SJCRH30 (cell line): ENCODE data around the gene DHRS13. TPM values are rescaled to one million over a fixed set of nuclear protein-coding genes. Genes with fewer than 3 reads are reported as not detected.
A peak's percentile ranks its signal among the peaks of the same experiment; 100 is the strongest.
"Not testable (repeated sequence)": the region's sequence is repeated elsewhere in the genome, so short reads cannot be mapped to it uniquely, and the experiment has no call there.

Experiments
- DNase-seq, 2 experiments: peaks; one replicate each; pipeline ENCODE4 v3.0.0-alpha.2; 2015 to 2020
- H3K27ac ChIP-seq: fragments of 250-450 bp; sonication (Bioruptor Pico); 2 replicates; pipeline ENCODE4 v1.5.1; 2020; ENCODE audit warnings: mild to moderate bottlenecking, moderate library complexity
- H3K27me3 ChIP-seq: fragments of 250-450 bp; sonication (Bioruptor Pico); 2 replicates; pipeline ENCODE4 v1.5.1; 2020; ENCODE audit warnings: mild to moderate bottlenecking, moderate library complexity
- H3K36me3 ChIP-seq: fragments of 250-450 bp; sonication (Bioruptor Pico); 2 replicates; pipeline ENCODE4 v1.5.1; 2020; ENCODE audit warnings: mild to moderate bottlenecking, moderate library complexity
- H3K4me1 ChIP-seq: fragments of 250-450 bp; sonication (Bioruptor Pico); 2 replicates; pipeline ENCODE4 v1.5.1; 2020; ENCODE audit warnings: mild to moderate bottlenecking, moderate library complexity
- H3K4me3 ChIP-seq: fragments of 250-450 bp; sonication (Bioruptor Pico); 2 replicates; pipeline ENCODE4 v1.5.1; 2020; ENCODE audit warnings: mild to moderate bottlenecking, moderate library complexity
- H3K9me3 ChIP-seq: fragments of 250-450 bp; sonication (Bioruptor Pico); replicated peaks from 2 replicates; pipeline ENCODE4 v1.5.1; 2020; ENCODE audit warnings: mild to moderate bottlenecking, moderate library complexity
- total RNA-seq: library from RNA; depleted of rRNA; stranded (reverse); fragments of >200 nt; shearing (Covaris generic); gene quantifications from 2 replicates; pipeline ENCODE4 v1.2.3, GENCODE V29; 2014

Gene DHRS13
- total RNA-seq, 1 experiment from 2014 or later, result 27.0 TPM

DNA sequence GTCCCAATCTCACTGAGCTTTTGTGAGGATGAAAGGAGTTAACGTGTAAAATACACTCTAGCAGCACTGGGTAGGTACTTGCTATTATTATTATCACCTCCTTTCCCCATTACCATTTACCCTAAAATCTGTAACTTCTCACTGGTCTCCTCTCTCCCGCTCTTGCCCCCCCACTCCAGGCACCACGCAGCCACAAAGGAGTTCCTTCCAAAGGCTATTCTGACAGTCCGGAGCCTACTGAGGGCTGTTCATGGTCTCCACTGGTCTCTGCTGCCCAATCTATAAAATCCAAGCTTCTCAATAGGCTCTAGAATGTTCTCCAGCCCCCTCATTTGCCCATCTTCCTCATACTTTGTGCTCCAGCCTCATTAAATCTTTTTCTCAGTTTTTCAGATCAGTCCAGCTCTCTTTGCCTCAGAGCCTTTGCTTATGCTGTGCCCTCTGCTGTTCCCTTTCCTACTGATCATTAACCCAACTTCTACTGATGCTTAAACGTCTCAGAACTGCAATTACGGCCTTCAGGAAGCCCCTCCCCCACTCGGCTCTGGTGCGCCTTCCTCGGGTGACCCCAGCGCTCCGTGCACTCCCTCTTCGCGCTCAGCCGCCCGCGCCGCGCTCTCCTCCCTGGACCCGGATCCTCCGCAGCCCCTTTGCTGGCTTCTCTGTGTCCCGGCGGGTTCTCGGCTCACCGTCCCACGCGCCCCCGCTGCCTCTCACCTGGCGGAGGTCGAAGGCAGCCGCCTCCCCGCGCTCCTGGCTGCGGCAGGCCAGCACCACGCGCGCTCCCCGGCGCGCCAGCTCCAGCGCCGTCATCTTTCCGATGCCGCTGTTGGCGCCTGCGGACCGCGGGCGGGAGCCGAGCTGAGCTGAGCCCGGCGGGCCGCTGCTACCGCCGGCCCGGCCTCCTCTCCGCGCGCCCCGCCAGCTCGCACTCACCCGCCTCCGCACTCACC, 737 bp downstream of the DHRS13 start:
- H3K36me3 ChIP-seq, result peaks cover 13% of the 10 kb centered on the region
- peak overlapping the region; percentile 66 for H3K4me3 ChIP-seq
- peak; percentile 65 to 73 for DNase-seq
- H3K4me1 ChIP-seq, result peaks cover 7% of the 10 kb centered on the region; the same call in 1 of the 2 replicates
- H3K27me3 ChIP-seq, result no peaks in the 10 kb centered on the region
- no peaks in the 10 kb centered on the region for H3K9me3 ChIP-seq
- H3K27ac ChIP-seq, result peak overlapping the region; percentile 15; the same call in 1 of the 2 replicates

DNA sequence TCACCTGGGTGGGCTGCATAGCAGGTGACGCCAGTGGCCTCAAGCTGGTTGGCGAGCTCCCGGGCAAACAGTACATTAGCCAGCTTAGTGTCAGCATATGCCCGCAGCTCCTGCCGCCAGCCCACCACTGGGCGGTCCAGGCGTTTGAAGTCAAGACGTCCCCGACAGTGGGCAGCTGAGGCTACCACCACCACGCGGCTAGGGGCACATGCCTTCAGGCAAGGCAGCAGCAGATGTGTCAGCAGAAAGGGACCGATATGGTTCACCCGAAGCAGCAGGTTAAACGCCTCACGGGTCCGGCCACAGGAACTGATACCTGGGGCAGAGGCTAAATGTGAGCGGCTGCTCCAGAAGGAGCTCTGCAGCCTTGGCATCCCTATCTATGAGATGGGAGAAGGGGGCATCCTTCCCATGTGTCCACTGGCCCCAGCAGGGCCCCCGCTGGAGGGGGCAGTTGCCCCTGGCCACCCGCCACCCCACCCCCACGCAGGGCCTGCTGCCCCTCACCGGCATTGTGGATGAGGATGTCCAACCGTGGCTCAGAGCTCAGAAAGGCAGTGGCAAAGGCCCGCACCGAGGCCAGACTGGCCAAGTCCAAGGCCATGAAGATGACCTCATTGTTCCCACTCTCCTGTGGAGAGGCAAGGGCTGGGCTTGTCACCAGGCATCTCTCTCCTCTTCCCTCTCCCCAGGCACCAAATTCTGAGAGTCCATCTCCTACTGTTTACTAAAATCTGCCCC, 1.7 kb downstream of the DHRS13 start:
- H3K27ac ChIP-seq, result no peak overlapping the region
- H3K27me3 ChIP-seq, result no peaks in the 10 kb centered on the region
- DNase-seq, result no peak
- H3K4me3 ChIP-seq, result no peak overlapping the region
- peaks cover 13% of the 10 kb centered on the region; the same call in 1 of the 2 replicates for H3K4me1 ChIP-seq
- no peaks in the 10 kb centered on the region for H3K9me3 ChIP-seq
- H3K36me3 ChIP-seq, result peaks cover 3% of the 10 kb centered on the region; the same call in 1 of the 2 replicates

DNA sequence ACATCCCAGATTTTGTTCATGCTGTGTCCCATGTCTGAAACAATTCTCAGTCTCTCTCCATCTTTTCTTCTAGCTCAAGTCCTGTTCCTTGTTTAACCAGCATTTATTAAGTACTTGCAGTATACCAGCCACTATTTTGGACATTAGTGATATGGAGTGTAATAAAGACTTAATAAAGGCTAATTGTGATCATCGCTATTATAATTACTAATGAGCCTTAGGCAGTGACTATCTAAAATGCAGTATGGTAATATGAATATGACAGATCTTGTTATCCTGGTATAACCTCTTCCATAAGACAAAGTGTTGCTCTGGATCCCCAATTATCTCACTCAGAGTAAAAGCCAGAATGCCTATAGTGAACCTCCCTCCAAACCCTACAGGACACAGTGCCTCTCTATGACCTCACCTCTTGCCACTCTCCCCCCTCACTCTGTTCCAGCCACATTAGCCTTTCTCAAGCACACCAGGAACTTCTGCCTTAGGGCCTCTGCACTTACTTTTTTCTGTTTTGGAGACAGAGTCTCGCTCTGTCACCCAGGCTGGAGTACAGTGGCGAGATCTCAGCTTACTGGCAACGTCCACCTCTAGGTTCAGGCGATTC, 3.6 kb downstream of the DHRS13 start:
- Histone ChIP-seq H3K9me3 (no peaks in the 10 kb centered on the region), H3K4me1 (peaks cover 15% of the 10 kb centered on the region; the same call in 1 of the 2 replicates), H3K27me3 (no peaks in the 10 kb centered on the region), H3K27ac (no peak overlapping the region), H3K4me3 (no peak overlapping the region), H3K36me3 (no peaks in the 10 kb centered on the region)
- DNase-seq, result no peak

DNA sequence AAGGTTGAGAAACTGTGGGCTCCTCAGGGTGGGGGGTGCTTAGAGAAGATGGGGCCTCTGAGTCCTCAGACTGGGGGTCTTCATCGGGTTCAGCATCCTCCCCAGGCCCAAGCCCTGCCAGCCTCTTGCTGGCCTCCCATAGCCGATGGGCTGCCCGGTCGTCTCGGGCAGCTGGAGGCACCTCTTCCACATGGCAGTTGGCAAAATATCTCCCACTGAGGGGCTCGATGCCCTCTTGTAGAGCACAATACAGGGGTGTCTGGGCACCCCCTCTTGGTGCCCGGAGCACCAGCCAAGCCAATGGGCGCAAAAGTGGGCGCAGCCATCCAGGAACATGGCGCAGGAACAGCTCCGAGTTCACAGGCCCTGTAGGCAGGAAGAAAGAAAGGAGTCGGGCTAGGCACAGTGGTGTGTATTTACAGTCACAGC, 4.3 kb downstream of the DHRS13 start:
- no peaks in the 10 kb centered on the region; the same call in 1 of the 2 replicates for H3K36me3 ChIP-seq
- DNase-seq, result no peak
- no peak overlapping the region for H3K4me3 ChIP-seq
- H3K9me3 ChIP-seq, result no peaks in the 10 kb centered on the region
- peaks cover 15% of the 10 kb centered on the region; the same call in 1 of the 2 replicates for H3K4me1 ChIP-seq
- no peak overlapping the region for H3K27ac ChIP-seq
- H3K27me3 ChIP-seq, result no peaks in the 10 kb centered on the region

DNA sequence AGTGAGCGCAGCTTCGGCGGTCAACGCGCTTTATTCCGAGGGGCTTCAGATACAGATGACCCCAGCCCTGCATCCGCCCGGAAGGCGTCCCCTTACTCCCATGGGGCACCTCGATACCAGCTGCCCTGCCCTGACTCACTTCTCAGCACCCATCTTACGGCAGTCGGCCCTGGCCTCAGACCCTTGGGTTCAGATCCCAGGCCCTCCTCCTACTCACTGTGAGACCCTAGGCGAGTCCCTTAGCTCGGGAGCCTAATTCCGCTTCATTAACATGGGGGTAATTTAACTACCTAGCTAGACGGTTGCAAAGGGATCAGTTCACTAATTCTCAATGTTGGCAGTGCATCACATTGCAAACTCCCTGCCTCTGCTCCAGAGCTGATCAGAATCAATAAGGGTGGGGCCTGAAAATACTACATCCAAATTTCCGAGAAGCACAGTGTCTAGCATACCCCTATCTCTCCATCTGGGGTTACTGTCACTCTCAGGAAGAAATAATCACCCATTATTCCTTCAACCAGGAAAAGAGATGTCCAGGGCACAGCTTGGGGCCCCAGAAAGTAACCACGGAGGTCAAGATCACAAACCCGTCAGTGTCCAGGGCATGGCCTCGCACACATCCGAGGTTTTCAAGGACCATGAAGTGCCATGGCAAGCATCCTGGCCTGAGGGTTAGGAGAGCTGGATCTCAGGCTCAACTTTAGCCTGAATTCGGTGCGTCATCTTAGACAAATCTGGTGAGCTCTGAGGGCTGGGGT, 4.9 kb downstream of the DHRS13 start:
- Histone ChIP-seq H3K27ac (peak overlapping the region; percentile 26; the same call in 1 of the 2 replicates), H3K4me1 (peaks cover 15% of the 10 kb centered on the region; the same call in 1 of the 2 replicates), H3K9me3 (no peaks in the 10 kb centered on the region), H3K36me3 (no peaks in the 10 kb centered on the region; the same call in 1 of the 2 replicates), H3K4me3 (peak overlapping the region; percentile 71), H3K27me3 (no peaks in the 10 kb centered on the region)
- DNase-seq, result peak; percentile 60 to 70

DNA sequence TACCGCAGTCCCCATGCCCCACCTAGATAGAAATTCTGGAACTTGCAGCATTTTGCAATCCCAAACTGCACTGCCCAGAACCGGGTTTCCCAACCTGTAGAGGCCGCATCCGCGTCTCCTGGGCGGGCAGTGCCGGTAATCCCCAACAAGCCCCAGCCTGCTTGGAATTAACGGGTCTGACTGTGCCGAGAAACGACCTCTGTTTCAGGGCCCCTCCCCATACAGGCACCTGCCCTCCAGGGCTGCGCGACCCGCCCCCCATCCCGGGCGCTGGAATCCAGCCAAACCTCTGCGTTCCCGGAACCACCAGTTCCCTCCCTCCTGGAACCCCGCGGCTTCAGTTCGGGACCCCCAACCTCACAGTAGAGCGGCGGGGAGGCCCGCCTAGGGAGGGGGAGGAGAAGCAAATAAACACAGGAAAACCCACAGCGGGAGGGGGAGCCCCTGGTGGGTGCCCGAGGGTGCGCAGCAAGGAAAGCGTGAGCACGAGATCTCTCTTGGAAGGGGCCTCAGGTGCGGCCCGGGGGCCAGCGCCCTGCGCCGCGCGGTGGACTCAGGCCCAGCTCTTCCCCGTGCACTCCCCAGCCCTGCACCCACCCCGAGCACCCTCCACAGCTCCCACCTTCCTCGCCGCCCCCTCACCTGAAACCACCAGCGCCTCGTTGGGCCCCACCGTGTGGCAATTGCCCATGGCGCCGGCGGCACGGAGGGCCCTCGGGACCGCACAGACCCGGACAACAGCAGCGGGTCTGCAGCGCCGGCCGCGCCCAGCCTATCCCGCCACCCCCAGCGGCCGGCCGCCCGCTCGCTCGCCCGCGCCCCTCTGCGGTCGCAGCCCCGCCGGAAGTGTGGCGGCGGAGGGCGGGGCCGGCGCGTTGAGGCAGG, 5.8 kb downstream of the DHRS13 start, which contains the start of gene FLOT2:
Gene FLOT2, minus strand, starts transcription at position 850 of the 885 bp plus-strand sequence. Its CDS starts 159 bp downstream, at position 691.
- H3K9me3 ChIP-seq, result no peaks in the 10 kb centered on the region
- peak within 1 kb of the TSS; percentile 71 for H3K4me3 ChIP-seq
- DNase-seq, result peak; percentile 73 to 79
- H3K27me3 ChIP-seq, result no peaks in the 10 kb centered on the region
- peaks cover 15% of the 10 kb centered on the region; the same call in 1 of the 2 replicates for H3K4me1 ChIP-seq
- peak within 1 kb of the TSS; percentile 26; the same call in 1 of the 2 replicates for H3K27ac ChIP-seq
- H3K36me3 ChIP-seq, result no peaks in the 10 kb centered on the region; the same call in 1 of the 2 replicates

DNA sequence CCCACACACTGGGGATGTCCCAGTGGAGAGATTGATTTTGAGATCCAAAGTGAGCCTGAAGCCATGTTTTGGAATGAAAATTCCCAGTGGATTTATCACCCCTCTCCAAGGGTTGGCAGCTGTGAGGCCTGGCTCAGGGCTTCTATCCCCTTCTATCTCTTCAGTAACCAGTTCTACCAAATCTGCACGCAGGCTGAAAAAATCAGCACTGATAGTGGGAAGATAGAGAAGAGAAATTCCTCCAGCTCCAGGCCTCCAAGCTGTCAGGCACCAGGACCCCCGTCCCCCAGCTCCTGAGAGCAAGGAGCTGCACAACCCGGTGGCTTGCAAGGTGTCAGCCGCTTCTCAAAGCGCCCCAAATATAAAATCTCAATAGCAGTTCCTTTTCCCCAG, 6.4 kb downstream of the DHRS13 start:
- DNase-seq, result peak in 1 of 2 experiments; percentile 63
- Histone ChIP-seq H3K4me3 (peak overlapping the region; percentile 71), H3K27me3 (no peaks in the 10 kb centered on the region), H3K9me3 (no peaks in the 10 kb centered on the region), H3K27ac (no peak overlapping the region; the same call in 1 of the 2 replicates), H3K36me3 (no peaks in the 10 kb centered on the region; the same call in 1 of the 2 replicates), H3K4me1 (peaks cover 15% of the 10 kb centered on the region; the same call in 1 of the 2 replicates)

DNA sequence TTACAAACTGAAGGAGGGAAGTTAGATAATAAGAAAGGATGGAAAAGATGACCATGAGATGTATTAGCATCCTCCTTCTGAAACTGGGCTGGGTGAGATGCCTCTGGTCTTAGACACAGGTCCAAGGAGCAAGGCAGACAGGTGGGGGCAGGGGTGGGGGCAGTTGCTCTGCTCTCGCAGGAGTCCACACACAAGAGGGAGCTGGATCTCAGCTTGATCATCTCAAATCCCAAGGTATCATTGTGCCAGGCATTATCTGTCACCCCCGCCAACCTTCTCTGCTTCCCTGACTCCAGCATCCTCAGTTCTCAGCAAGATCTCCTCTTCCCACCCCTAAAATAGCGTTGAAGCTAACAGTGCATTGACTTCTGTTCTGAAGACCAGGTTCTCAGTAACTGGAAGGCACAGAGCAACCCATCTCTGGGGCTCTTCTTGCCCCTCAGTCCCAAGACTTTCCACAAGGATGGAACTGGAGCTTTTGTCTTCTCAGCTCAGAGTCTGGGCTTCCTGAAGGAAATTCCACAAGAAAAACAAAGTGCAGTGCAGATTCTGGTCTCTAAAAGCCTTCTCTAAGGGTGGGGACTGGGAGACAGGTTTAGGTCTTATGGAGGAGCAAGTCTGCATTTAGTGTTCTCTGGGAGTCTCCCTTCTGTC, 7.0 kb downstream of the DHRS13 start:
- DNase-seq, result no peak
- Histone ChIP-seq H3K4me3 (peak overlapping the region; percentile 71), H3K27ac (no peak overlapping the region), H3K27me3 (no peaks in the 10 kb centered on the region), H3K9me3 (no peaks in the 10 kb centered on the region), H3K4me1 (peaks cover 15% of the 10 kb centered on the region; the same call in 1 of the 2 replicates), H3K36me3 (no peaks in the 10 kb centered on the region; the same call in 1 of the 2 replicates)

DNA sequence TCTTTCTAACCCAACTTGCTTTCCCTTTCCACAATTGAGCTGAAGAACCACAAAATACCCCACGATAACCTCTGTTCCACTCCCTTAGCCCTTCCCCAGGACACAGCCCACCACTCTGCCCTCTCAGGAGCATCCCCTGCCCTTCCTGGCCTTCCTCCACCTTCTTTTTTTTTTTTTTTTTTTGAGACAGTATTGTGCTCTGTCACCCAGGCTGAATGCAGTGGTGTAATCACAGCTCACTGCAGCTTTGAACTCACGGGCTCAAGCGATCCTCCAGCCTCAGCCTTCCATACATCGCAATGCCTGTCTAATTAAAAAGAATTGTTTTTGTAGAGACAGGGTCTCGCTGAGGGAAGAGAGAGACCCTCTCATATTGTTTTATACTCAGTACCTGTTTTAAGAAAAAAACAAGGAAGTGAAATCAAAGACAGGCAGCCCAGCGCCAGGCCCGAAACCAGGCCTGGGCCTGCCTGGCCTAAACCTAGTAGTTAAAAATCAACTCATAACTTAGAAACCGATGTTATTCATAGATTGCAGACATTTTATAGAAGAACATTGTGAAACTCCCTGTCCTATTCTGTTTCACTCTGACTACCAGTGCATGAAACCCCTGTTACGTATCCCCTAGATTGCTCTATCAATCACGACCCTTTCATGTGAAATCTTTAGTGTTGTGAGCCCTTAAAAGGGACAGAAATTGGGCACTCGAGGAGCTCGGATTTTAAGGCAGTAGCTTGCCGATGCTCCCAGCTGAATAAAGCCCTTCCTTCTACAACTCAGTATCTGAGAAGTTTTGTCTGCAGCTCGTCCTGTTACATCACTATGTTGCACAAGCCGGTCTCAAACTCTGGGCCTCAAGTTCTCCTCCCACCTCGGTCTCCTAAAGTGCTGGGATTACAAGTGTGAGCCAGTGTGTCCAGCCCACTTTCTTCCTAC, 9.4 kb downstream of the DHRS13 start:
- DNase-seq, H3K27me3 ChIP-seq, H3K4me3 ChIP-seq, H3K27ac ChIP-seq, H3K9me3 ChIP-seq, H3K36me3 ChIP-seq: not testable (repeated sequence)
- peaks cover 15% of the 10 kb centered on the region; the same call in 1 of the 2 replicates for H3K4me1 ChIP-seq

DNA sequence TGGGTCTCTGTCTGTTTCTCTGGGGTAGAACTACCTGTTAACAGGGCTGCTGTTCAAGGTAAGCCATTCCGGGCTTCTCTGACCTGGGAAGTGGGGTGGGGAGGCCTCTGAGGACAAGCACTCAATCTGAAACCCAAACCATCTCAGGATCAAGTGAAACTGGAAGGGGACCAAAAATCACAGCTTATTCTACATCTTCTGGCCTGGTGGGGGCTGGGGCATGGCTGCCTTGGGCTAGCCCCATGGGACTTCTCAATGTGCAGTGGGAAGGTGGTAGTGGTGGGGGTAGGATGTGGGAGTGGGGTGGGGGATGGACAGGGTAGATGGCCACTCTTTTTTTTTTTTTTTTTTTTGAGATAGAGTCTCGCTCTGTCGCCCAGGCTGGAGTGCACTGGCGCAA, 10.9 kb downstream of the DHRS13 start:
- no peaks in the 10 kb centered on the region for H3K9me3 ChIP-seq
- DNase-seq, result no peak
- no peak overlapping the region for H3K27ac ChIP-seq
- no peaks in the 10 kb centered on the region; the same call in 1 of the 2 replicates for H3K36me3 ChIP-seq
- no peak overlapping the region for H3K4me3 ChIP-seq
- peaks cover 8% of the 10 kb centered on the region; the same call in 1 of the 2 replicates for H3K4me1 ChIP-seq
- no peaks in the 10 kb centered on the region for H3K27me3 ChIP-seq

DNA sequence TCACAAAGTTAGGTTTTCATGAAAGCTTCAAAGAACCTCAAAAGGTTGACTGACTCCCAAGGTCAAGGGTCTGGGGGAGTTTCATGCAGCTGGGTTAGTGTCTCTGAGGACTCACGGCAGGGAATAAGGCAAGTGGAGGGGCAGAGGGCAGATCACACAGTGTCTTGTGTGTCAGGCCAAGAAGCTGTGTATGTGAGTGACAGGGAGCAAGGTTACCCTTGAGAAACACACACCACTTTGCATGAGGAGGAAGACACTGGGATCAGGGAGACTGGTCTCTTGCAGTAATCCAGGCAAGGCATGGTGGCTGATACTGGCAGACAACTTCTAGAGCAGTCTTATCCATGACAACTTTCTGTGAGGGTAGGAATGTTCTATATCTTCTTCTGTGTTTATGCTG, 11.7 kb downstream of the DHRS13 start:
- Histone ChIP-seq H3K9me3 (no peaks in the 10 kb centered on the region), H3K4me3 (no peak overlapping the region), H3K4me1 (peaks cover 3% of the 10 kb centered on the region; the same call in 1 of the 2 replicates), H3K27ac (no peak overlapping the region), H3K36me3 (no peaks in the 10 kb centered on the region; the same call in 1 of the 2 replicates), H3K27me3 (no peaks in the 10 kb centered on the region)
- no peak for DNase-seq
